ENCODE data around the gene PPARG. TPM values are rescaled to one million over a fixed set of nuclear protein-coding genes. Genes with fewer than 3 reads are reported as not detected.

Gene PPARG
- total and polyA plus RNA-seq, 2 experiments from 2014 or later, result 25.1 to 37.9 TPM

- H3K27me3 ChIP-seq, result no peaks in the 10 kb centered on the region
- TF ChIP-seq EZH2phosphoT487 (IDR thresholded peaks at IDR 0.05; ENCODE audit: low read depth, severe bottlenecking, unreplicated experiment), result no peak
- no peak for TF ChIP-seq EZH2 (IDR thresholded peaks at IDR 0.05; ENCODE audit: borderline replicate concordance)
- TF ChIP-seq CTCF (IDR thresholded peaks at IDR 0.05; ENCODE audit: poor library complexity), result no peak
- peaks cover 19% of the 10 kb centered on the region for H3K79me2 ChIP-seq
- H3K9me2 ChIP-seq (replicated peaks; ENCODE audit: insufficient read depth), result no peaks in the 10 kb centered on the region
- no peaks in the 10 kb centered on the region for H3K9me3 ChIP-seq (ENCODE audit: low read depth)
- no peaks in the 10 kb centered on the region for H4K20me1 ChIP-seq (ENCODE audit: insufficient read depth, poor library complexity, severe bottlenecking)
- no peak overlapping the region for H3K4me3 ChIP-seq
- WGBS (ENCODE audit: low lambda C conversion rate, missing lambda C conversion rate), result 96% methylated on average over 6 of the region's 6 CpGs
- no peak overlapping the region for H2AFZ ChIP-seq
- no peaks in the 10 kb centered on the region for H3K36me3 ChIP-seq (replicated peaks; ENCODE audit: insufficient read depth, low read depth)
- H3K4me2 ChIP-seq, result no peak overlapping the region
- no peak overlapping the region for H3K27ac ChIP-seq
- peaks cover 22% of the 10 kb centered on the region for H3K4me1 ChIP-seq (ENCODE audit: insufficient read depth)
- no peak for DNase-seq (ENCODE audit: low spot score)
Observed at GRCh38 chr3:12369029-12369428, 80.2 kb downstream of the PPARG start.

GRCh38 chr3:12369598-12369997 is 80.7 kb downstream of the PPARG start:
- H3K27ac ChIP-seq, result peak overlapping the region; percentile 59
- no peaks in the 10 kb centered on the region for H3K9me3 ChIP-seq (ENCODE audit: low read depth)
- no peak overlapping the region for H3K4me3 ChIP-seq
- no peaks in the 10 kb centered on the region for H3K27me3 ChIP-seq
- H3K36me3 ChIP-seq (replicated peaks; ENCODE audit: insufficient read depth, low read depth), result no peaks in the 10 kb centered on the region
- H2AFZ ChIP-seq, result no peak overlapping the region
- H3K9me2 ChIP-seq (replicated peaks; ENCODE audit: insufficient read depth), result no peaks in the 10 kb centered on the region
- no peak for DNase-seq (ENCODE audit: low spot score)
- H3K4me2 ChIP-seq, result no peak overlapping the region
- peaks cover 22% of the 10 kb centered on the region for H3K4me1 ChIP-seq (ENCODE audit: insufficient read depth)
- H4K20me1 ChIP-seq (ENCODE audit: insufficient read depth, poor library complexity, severe bottlenecking), result no peaks in the 10 kb centered on the region
- WGBS (ENCODE audit: low lambda C conversion rate, missing lambda C conversion rate), result 75% methylated on average over 1 of the region's 1 CpG
- no peak for TF ChIP-seq EZH2 (IDR thresholded peaks at IDR 0.05; ENCODE audit: borderline replicate concordance)
- no peak for TF ChIP-seq EZH2phosphoT487 (IDR thresholded peaks at IDR 0.05; ENCODE audit: low read depth, severe bottlenecking, unreplicated experiment)
- no peak for TF ChIP-seq CTCF (IDR thresholded peaks at IDR 0.05; ENCODE audit: poor library complexity)
- peaks cover 19% of the 10 kb centered on the region for H3K79me2 ChIP-seq

GRCh38 chr3:12370758-12371157 is 81.9 kb downstream of the PPARG start:
- TF ChIP-seq EZH2phosphoT487 (IDR thresholded peaks at IDR 0.05; ENCODE audit: low read depth, severe bottlenecking, unreplicated experiment) (no peak), EZH2 (IDR thresholded peaks at IDR 0.05; ENCODE audit: borderline replicate concordance) (no peak), CTCF (IDR thresholded peaks at IDR 0.05; ENCODE audit: poor library complexity) (no peak)
- Histone ChIP-seq H3K9me3 (ENCODE audit: low read depth) (no peaks in the 10 kb centered on the region), H3K4me2 (no peak overlapping the region), H3K4me3 (no peak overlapping the region), H4K20me1 (ENCODE audit: insufficient read depth, poor library complexity, severe bottlenecking) (no peaks in the 10 kb centered on the region), H3K36me3 (replicated peaks; ENCODE audit: insufficient read depth, low read depth) (no peaks in the 10 kb centered on the region), H3K79me2 (peaks cover 22% of the 10 kb centered on the region), H3K27me3 (no peaks in the 10 kb centered on the region), H3K9me2 (replicated peaks; ENCODE audit: insufficient read depth) (no peaks in the 10 kb centered on the region), H3K27ac (peak overlapping the region; percentile 59), H3K4me1 (ENCODE audit: insufficient read depth) (peaks cover 22% of the 10 kb centered on the region), H2AFZ (no peak overlapping the region)
- peak; percentile 25 for DNase-seq (ENCODE audit: low spot score)
- 49% methylated on average over 2 of the region's 2 CpGs for WGBS (ENCODE audit: low lambda C conversion rate, missing lambda C conversion rate)

All from hepatocyte (in vitro differentiated cells).